Measurements from ENCODE around the gene TNC. TPM values are rescaled to one million over a fixed set of nuclear protein-coding genes. Genes with fewer than 3 reads are reported as not detected.

The TNC gene
- total and polyA plus RNA-seq, 9 donors: 1.2 to 108 (median 1.9) TPM

DNA sequence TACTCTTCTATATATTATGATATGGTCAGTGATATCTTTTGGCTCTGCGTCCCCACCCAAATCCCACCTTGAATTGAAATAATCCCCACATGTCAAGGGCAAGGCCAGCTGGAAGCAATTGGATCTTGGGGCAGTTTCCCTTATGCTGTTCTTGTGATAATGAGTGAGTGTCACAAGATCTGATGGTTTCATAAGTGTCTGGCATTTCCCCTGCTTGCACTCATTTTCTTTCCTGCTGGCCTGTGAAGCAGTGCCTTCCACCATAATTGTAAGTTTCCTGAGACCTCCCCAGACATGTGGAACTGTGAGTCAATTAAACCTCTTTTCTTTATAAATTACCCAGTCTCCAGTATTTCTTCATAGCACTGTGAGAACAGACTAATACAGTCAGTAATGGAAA, 45.0 kb upstream of the TNC start:
- DNase-seq: no peak
- H3K36me3 ChIP-seq: no peaks in the 10 kb centered on the region
- H3K27me3 ChIP-seq: no peaks in the 10 kb centered on the region
- intact Hi-C loops (cut with DNase I): no loop called here
- H3K9me3 ChIP-seq: no peaks in the 10 kb centered on the region
- 86 to 93% (median 93%) methylated on average over 1 of the region's 1 CpG for WGBS, 3 donors
- no peaks in the 10 kb centered on the region for H3K4me1 ChIP-seq (ENCODE audit: insufficient read depth)
- no peak overlapping the region for H3K4me3 ChIP-seq
- no peak for TF ChIP-seq POLR2A (IDR thresholded peaks at IDR 0.05)
- no peak for TF ChIP-seq CTCF (IDR thresholded peaks at IDR 0.05)
- no peak for TF ChIP-seq EP300 (IDR thresholded peaks at IDR 0.05)
- H3K27ac ChIP-seq: no peak overlapping the region

GRCh38 chr9:115161446-115161845, 43.5 kb upstream of the TNC start:
- H3K9me3 ChIP-seq: no peaks in the 10 kb centered on the region
- no peak for TF ChIP-seq CTCF (IDR thresholded peaks at IDR 0.05)
- no peak for TF ChIP-seq POLR2A (IDR thresholded peaks at IDR 0.05)
- TF ChIP-seq EP300 (IDR thresholded peaks at IDR 0.05): no peak
- H3K4me3 ChIP-seq: no peak overlapping the region
- H3K4me1 ChIP-seq (ENCODE audit: insufficient read depth): no peaks in the 10 kb centered on the region
- 11% methylated on average over 1 of the region's 1 CpG for WGBS, 3 donors
- no peaks in the 10 kb centered on the region for H3K27me3 ChIP-seq
- H3K27ac ChIP-seq: no peak overlapping the region
- H3K36me3 ChIP-seq: no peaks in the 10 kb centered on the region
- no peak for DNase-seq
- intact Hi-C loops (cut with DNase I): no loop called here

- H3K9me3 ChIP-seq: no peaks in the 10 kb centered on the region
- intact Hi-C loops (cut with DNase I): no loop called here
- no peak overlapping the region for H3K4me3 ChIP-seq
- no peak for DNase-seq
- H3K36me3 ChIP-seq: no peaks in the 10 kb centered on the region
- 77% methylated on average over 8 of the region's 8 CpGs for WGBS, 3 donors
- TF ChIP-seq POLR2A (IDR thresholded peaks at IDR 0.05): no peak
- no peak for TF ChIP-seq CTCF (IDR thresholded peaks at IDR 0.05)
- TF ChIP-seq EP300 (IDR thresholded peaks at IDR 0.05): no peak
- H3K27me3 ChIP-seq: no peaks in the 10 kb centered on the region
- H3K4me1 ChIP-seq (ENCODE audit: insufficient read depth): no peaks in the 10 kb centered on the region
- H3K27ac ChIP-seq: no peak overlapping the region
Measured at GRCh38 chr9:115158661-115159481, 40.9 kb upstream of the TNC start.

DNA sequence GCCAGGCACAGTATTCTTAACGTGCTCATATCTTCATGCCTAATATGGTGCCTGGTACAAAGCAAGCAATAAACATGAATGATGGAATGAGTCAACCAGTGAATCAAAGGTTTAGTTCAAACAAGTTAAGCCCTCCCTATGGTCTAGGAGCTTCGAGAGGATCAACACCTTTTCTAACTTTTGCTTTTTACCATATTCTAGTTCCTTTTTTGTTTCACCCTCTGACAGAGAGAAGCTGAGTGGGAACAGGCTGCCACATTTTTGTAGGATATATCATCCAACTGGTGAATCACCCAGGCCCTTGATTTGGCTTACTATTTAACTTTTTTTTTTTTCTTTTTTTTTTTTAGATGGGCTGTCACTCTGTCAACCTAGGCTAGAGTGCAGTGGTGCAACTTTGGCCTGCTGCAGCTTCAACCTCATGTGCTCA, 39.3 kb upstream of the TNC start:
- WGBS, 3 donors: 35 to 42% (median 39%) methylated on average over 2 of the region's 2 CpGs
- Histone ChIP-seq H3K27me3 (no peaks in the 10 kb centered on the region), H3K4me1 (ENCODE audit: insufficient read depth) (no peaks in the 10 kb centered on the region), H3K27ac (no peak overlapping the region), H3K4me3 (no peak overlapping the region), H3K36me3 (no peaks in the 10 kb centered on the region), H3K9me3 (no peaks in the 10 kb centered on the region)
- intact Hi-C loops (cut with DNase I): no loop called here
- DNase-seq: no peak
- no peak for TF ChIP-seq EP300 (IDR thresholded peaks at IDR 0.05)
- TF ChIP-seq POLR2A (IDR thresholded peaks at IDR 0.05): no peak
- TF ChIP-seq CTCF (IDR thresholded peaks at IDR 0.05): no peak
